Karpas-422 (cell line): ENCODE data around the gene PCYT2. TPM values are rescaled to one million over a fixed set of nuclear protein-coding genes. Genes with fewer than 3 reads are reported as not detected.
"Not testable (repeated sequence)": the region's sequence is repeated elsewhere in the genome, so short reads cannot be mapped to it uniquely, and the experiment has no call there.

ENCODE experiments used
- DNase-seq: peaks from one replicate; pipeline ENCODE4 v3.0.0-alpha.2; 2015
- H2AFZ ChIP-seq: fragments of 200-600 bp; sonication (generic); 2 replicates; pipeline ENCODE4 v1.6.1; 2014; ENCODE audit warnings: antibody characterized with exemption, low read length, mixed read lengths
- H3K27ac ChIP-seq: fragments of 200-600 bp; sonication (generic); 2 replicates; pipeline ENCODE4 v1.5.1; 2014; ENCODE audit warnings: mild to moderate bottlenecking, low read length, moderate library complexity
- H3K27me3 ChIP-seq: fragments of 200-600 bp; sonication (generic); 2 replicates; pipeline ENCODE4 v1.6.1; 2014; ENCODE audit warnings: low read length, mixed read lengths
- H3K36me3 ChIP-seq: fragments of 200-600 bp; sonication (generic); 2 replicates; pipeline ENCODE4 v1.6.1; 2014; ENCODE audit warnings: low read length, mixed read lengths; ENCODE audit not compliant: insufficient read depth
- H3K4me1 ChIP-seq: fragments of 200-600 bp; sonication (generic); 2 replicates; pipeline ENCODE4 v1.6.1; 2014; ENCODE audit warnings: mild to moderate bottlenecking, low read length, mixed read lengths
- H3K4me2 ChIP-seq: fragments of 200-600 bp; sonication (generic); 2 replicates; pipeline ENCODE4 v1.6.1; 2014; ENCODE audit warnings: low read length, low read depth, mild to moderate bottlenecking; ENCODE audit not compliant: poor library complexity, severe bottlenecking
- H3K4me3 ChIP-seq: fragments of 200-600 bp; sonication (generic); 2 replicates; pipeline ENCODE4 v1.5.1; 2014; ENCODE audit warnings: mild to moderate bottlenecking, antibody characterized with exemption, low read length, mixed read lengths
- H3K79me2 ChIP-seq: fragments of 200-600 bp; sonication (generic); 2 replicates; pipeline ENCODE4 v1.6.1; 2014; ENCODE audit warnings: mild to moderate bottlenecking, low read length, mixed read lengths
- H3K9ac ChIP-seq: fragments of 200-600 bp; sonication (generic); 2 replicates; pipeline ENCODE4 v1.6.0; 2014; ENCODE audit warnings: low read length
- H3K9me2 ChIP-seq: fragments of 200-600 bp; sonication (generic), shearing (Covaris generic); replicated peaks from 2 replicates; pipeline ENCODE4 v1.6.0; 2014; ENCODE audit warnings: mild to moderate bottlenecking, low read length, moderate library complexity; ENCODE audit not compliant: insufficient read depth
- H3K9me3 ChIP-seq: fragments of 300-700, 200-600 bp; sonication (generic); 2 replicates; pipeline ENCODE4 v1.6.1; 2014; ENCODE audit warnings: low read length, mixed read lengths
- H4K20me1 ChIP-seq: fragments of 200-600 bp; sonication (generic); 2 replicates; pipeline ENCODE4 v1.6.1; 2014; ENCODE audit warnings: mild to moderate bottlenecking, antibody characterized with exemption, low read length, low read depth; ENCODE audit not compliant: insufficient read depth
- total RNA-seq: library from RNA; depleted of rRNA; stranded (reverse); fragments of >200 nt; shearing (Covaris generic); gene quantifications from 2 replicates; pipeline ENCODE4 v1.2.3, GENCODE V29; 2014; ENCODE audit warnings: low replicate concordance

PCYT2 gene
- total RNA-seq, 1 experiment from 2014 or later: 20.9 TPM

GRCh38 chr17:81955756-81956544 is 44.8 kb upstream of the PCYT2 start:
- H3K79me2 ChIP-seq: no peaks in the 10 kb centered on the region
- H3K4me1 ChIP-seq: no peaks in the 10 kb centered on the region
- H3K4me3 ChIP-seq: no peak overlapping the region
- H3K27ac ChIP-seq: no peak overlapping the region
- no peak overlapping the region for H3K4me2 ChIP-seq
- H3K27me3 ChIP-seq: no peaks in the 10 kb centered on the region
- H3K9me3 ChIP-seq: no peaks in the 10 kb centered on the region
- no peak for DNase-seq
- no peaks in the 10 kb centered on the region for H4K20me1 ChIP-seq
- H3K9me2 ChIP-seq: no peaks in the 10 kb centered on the region
- no peak overlapping the region for H2AFZ ChIP-seq
- H3K9ac ChIP-seq: no peak overlapping the region
- H3K36me3 ChIP-seq: no peaks in the 10 kb centered on the region

GRCh38 chr17:81955058-81955681 is 44.0 kb upstream of the PCYT2 start:
- no peaks in the 10 kb centered on the region for H3K79me2 ChIP-seq
- DNase-seq: no peak
- no peaks in the 10 kb centered on the region for H3K36me3 ChIP-seq
- no peak overlapping the region for H3K9ac ChIP-seq
- no peak overlapping the region for H3K4me2 ChIP-seq
- no peaks in the 10 kb centered on the region for H3K4me1 ChIP-seq
- H3K9me2 ChIP-seq: no peaks in the 10 kb centered on the region
- H3K9me3 ChIP-seq: no peaks in the 10 kb centered on the region
- no peak overlapping the region for H3K4me3 ChIP-seq
- H4K20me1 ChIP-seq: no peaks in the 10 kb centered on the region
- H2AFZ ChIP-seq: no peak overlapping the region
- no peaks in the 10 kb centered on the region for H3K27me3 ChIP-seq
- H3K27ac ChIP-seq: no peak overlapping the region

- no peaks in the 10 kb centered on the region for H3K4me1 ChIP-seq
- H3K27ac ChIP-seq: no peak overlapping the region
- no peak overlapping the region for H3K9ac ChIP-seq
- no peaks in the 10 kb centered on the region for H3K36me3 ChIP-seq
- H3K4me3 ChIP-seq: no peak overlapping the region
- no peak for DNase-seq
- H3K27me3 ChIP-seq: no peaks in the 10 kb centered on the region
- H4K20me1 ChIP-seq: no peaks in the 10 kb centered on the region
- H3K79me2 ChIP-seq: no peaks in the 10 kb centered on the region
- no peaks in the 10 kb centered on the region for H3K9me2 ChIP-seq
- H2AFZ ChIP-seq: no peak overlapping the region
- no peaks in the 10 kb centered on the region for H3K9me3 ChIP-seq
- H3K4me2 ChIP-seq: no peak overlapping the region
Observed at GRCh38 chr17:81954131-81955057, 43.2 kb upstream of the PCYT2 start.

GRCh38 chr17:81953443-81953842 is 42.2 kb upstream of the PCYT2 start:
- not testable (repeated sequence) for H3K79me2 ChIP-seq, H3K9me2 ChIP-seq, H3K4me1 ChIP-seq, DNase-seq, H3K4me3 ChIP-seq, H3K27me3 ChIP-seq, H3K9ac ChIP-seq, H3K27ac ChIP-seq, H2AFZ ChIP-seq, H3K9me3 ChIP-seq, H3K4me2 ChIP-seq, H4K20me1 ChIP-seq, H3K36me3 ChIP-seq

GRCh38 chr17:81952792-81953228 is 41.6 kb upstream of the PCYT2 start:
- no peaks in the 10 kb centered on the region for H3K79me2 ChIP-seq
- no peaks in the 10 kb centered on the region for H3K9me3 ChIP-seq
- H3K9ac ChIP-seq: no peak overlapping the region
- no peak overlapping the region for H3K4me3 ChIP-seq
- H3K27me3 ChIP-seq: no peaks in the 10 kb centered on the region
- H4K20me1 ChIP-seq: no peaks in the 10 kb centered on the region
- no peak overlapping the region for H3K4me2 ChIP-seq
- H3K9me2 ChIP-seq: no peaks in the 10 kb centered on the region
- DNase-seq: no peak
- H3K27ac ChIP-seq: no peak overlapping the region
- H3K36me3 ChIP-seq: no peaks in the 10 kb centered on the region
- H2AFZ ChIP-seq: no peak overlapping the region
- no peaks in the 10 kb centered on the region for H3K4me1 ChIP-seq

- Histone ChIP-seq H3K4me1 (no peaks in the 10 kb centered on the region), H3K4me2 (no peak overlapping the region), H3K27me3 (no peaks in the 10 kb centered on the region), H3K9ac (no peak overlapping the region), H3K9me3 (no peaks in the 10 kb centered on the region), H3K4me3 (no peak overlapping the region), H3K9me2 (no peaks in the 10 kb centered on the region), H3K36me3 (no peaks in the 10 kb centered on the region), H4K20me1 (no peaks in the 10 kb centered on the region), H3K27ac (no peak overlapping the region), H2AFZ (no peak overlapping the region), H3K79me2 (no peaks in the 10 kb centered on the region)
- DNase-seq: no peak
Observed at GRCh38 chr17:81951785-81952684, 40.8 kb upstream of the PCYT2 start.

GRCh38 chr17:81950501-81950900 is 39.3 kb upstream of the PCYT2 start:
- no peak overlapping the region for H3K9ac ChIP-seq

More at GRCh38 chr17:81950501-81950900, 39.3 kb upstream of the PCYT2 start:
- Histone ChIP-seq H3K79me2 (no peaks in the 10 kb centered on the region), H3K9me3 (no peaks in the 10 kb centered on the region), H3K27me3 (no peaks in the 10 kb centered on the region), H3K4me3 (no peak overlapping the region), H3K4me2 (no peak overlapping the region), H3K4me1 (no peaks in the 10 kb centered on the region), H2AFZ (no peak overlapping the region), H3K36me3 (no peaks in the 10 kb centered on the region), H3K27ac (no peak overlapping the region), H3K9me2 (no peaks in the 10 kb centered on the region), H4K20me1 (no peaks in the 10 kb centered on the region)
- DNase-seq: no peak
